Measurements from ENCODE around the gene NFATC1. TPM values are rescaled to one million over a fixed set of nuclear protein-coding genes. Genes with fewer than 3 reads are reported as not detected.

The NFATC1 gene
- total RNA-seq, 1 donor from 2014 or later = 6.1 TPM

DNA sequence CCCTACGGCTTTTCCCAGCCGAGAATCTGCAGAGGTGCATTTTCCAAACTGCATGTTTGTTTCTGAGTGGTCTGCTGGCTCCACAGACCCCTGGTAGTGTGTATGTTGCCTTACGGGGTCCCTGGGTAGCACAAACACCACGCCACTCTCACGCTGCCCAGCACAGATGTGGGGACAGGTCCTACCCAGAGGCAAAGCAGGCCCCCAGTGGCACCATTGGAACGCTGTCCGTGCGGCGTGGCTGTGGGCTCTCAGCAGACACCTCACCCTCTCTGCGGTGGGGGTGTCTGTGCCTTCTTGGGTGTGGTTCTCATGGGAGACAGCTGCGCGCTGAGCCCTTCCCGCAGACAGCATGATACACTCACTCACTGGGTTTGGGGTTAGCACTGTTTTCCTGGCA lies 137.4 kb downstream of the NFATC1 start:
- DNase-seq (ENCODE audit: extremely low spot score, unreplicated experiment) = no peak
- TF ChIP-seq, protein P1, sequence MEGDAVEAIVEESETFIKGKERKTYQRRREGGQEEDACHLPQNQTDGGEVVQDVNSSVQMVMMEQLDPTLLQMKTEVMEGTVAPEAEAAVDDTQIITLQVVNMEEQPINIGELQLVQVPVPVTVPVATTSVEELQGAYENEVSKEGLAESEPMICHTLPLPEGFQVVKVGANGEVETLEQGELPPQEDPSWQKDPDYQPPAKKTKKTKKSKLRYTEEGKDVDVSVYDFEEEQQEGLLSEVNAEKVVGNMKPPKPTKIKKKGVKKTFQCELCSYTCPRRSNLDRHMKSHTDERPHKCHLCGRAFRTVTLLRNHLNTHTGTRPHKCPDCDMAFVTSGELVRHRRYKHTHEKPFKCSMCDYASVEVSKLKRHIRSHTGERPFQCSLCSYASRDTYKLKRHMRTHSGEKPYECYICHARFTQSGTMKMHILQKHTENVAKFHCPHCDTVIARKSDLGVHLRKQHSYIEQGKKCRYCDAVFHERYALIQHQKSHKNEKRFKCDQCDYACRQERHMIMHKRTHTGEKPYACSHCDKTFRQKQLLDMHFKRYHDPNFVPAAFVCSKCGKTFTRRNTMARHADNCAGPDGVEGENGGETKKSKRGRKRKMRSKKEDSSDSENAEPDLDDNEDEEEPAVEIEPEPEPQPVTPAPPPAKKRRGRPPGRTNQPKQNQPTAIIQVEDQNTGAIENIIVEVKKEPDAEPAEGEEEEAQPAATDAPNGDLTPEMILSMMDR (conservative IDR thresholded peaks at IDR 0.05) = no peak
- H3K9me3 Mint-ChIP-seq = peaks cover 6% of the 10 kb centered on the region
- H3K27ac Mint-ChIP-seq = no peak overlapping the region
- peaks cover 39% of the 10 kb centered on the region for H3K27me3 Mint-ChIP-seq
- no peak overlapping the region for H3K4me3 Mint-ChIP-seq
- no peaks in the 10 kb centered on the region for H3K4me1 Mint-ChIP-seq (ENCODE audit: unreplicated experiment)
- no peaks in the 10 kb centered on the region for H3K36me3 Mint-ChIP-seq

DNA sequence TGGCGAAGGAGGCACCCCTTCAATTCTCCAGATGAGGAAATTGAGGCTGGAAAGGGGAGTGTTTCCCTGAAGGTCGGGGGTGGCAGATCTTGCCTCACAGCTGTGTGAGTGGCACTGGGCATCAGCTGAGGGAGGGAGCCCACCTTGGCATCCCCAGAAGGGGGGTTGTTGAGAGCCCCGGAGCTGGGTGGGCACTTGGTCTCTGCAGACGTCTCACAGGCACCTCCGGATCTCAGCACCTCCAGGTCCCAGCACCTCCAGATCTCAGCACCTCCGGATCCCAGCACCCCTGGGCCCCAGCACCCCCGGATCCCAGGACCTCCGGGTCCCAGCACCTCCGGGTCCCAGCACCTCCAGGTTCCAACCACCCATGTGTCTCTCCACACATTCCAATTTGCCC lies 137.9 kb downstream of the NFATC1 start:
- no peak overlapping the region for H3K27ac Mint-ChIP-seq
- no peak for DNase-seq (ENCODE audit: extremely low spot score, unreplicated experiment)
- H3K4me3 Mint-ChIP-seq = no peak overlapping the region
- H3K27me3 Mint-ChIP-seq = peaks cover 40% of the 10 kb centered on the region
- no peaks in the 10 kb centered on the region for H3K4me1 Mint-ChIP-seq (ENCODE audit: unreplicated experiment)
- TF ChIP-seq, protein P1 (conservative IDR thresholded peaks at IDR 0.05) = no peak
- H3K9me3 Mint-ChIP-seq = peaks cover 7% of the 10 kb centered on the region
- no peaks in the 10 kb centered on the region for H3K36me3 Mint-ChIP-seq

DNA sequence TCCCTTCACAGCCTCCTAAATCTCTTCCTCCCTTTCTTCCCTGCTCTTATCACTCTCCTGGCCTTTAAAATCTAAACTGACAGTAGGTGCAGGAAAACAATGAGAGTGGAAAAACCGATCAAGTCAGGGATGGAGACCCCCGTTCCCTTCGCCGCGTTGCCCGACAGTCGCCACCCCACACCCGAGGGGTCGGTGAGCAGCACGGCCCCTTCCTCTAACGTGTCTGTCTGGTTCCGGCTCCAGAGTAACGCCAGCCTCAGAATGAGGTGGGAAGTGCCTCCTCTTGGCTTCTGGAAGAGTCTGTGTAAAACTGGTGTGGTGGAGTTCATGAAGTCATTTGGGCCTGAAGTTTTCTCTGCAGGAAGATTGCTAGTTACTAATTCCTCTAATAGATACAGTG lies 138.6 kb downstream of the NFATC1 start:
- TF ChIP-seq, protein P1 (conservative IDR thresholded peaks at IDR 0.05) = no peak
- no peaks in the 10 kb centered on the region for H3K36me3 Mint-ChIP-seq
- peaks cover 40% of the 10 kb centered on the region for H3K27me3 Mint-ChIP-seq
- H3K27ac Mint-ChIP-seq = no peak overlapping the region
- no peak for DNase-seq (ENCODE audit: extremely low spot score, unreplicated experiment)
- H3K4me3 Mint-ChIP-seq = no peak overlapping the region
- H3K4me1 Mint-ChIP-seq (ENCODE audit: unreplicated experiment) = no peaks in the 10 kb centered on the region
- peaks cover 15% of the 10 kb centered on the region for H3K9me3 Mint-ChIP-seq

DNA sequence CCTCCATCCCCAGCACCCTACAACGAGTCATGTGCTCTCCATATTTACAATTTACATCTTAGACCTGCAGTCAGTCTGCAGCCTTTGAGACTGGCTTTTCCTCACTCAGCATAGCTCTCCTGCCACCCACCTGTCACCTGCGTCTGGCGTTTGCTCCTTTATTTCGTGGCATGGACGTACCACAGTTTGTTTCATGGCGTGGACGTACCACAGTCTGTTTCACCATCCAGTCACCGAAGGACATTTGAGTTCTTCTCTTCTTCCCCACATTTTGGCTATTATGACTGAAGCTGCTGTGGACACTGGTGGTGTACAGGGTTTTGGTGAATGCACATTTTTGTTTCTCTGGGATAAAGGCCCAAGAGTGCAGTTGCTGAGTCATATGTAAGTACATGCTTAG lies 142.0 kb downstream of the NFATC1 start:
- DNase-seq (ENCODE audit: extremely low spot score, unreplicated experiment) = no peak
- Mint-ChIP-seq H3K4me1 (ENCODE audit: unreplicated experiment) (no peaks in the 10 kb centered on the region), H3K27me3 (peaks cover 38% of the 10 kb centered on the region), H3K27ac (no peak overlapping the region), H3K36me3 (no peaks in the 10 kb centered on the region), H3K4me3 (no peak overlapping the region), H3K9me3 (peaks cover 19% of the 10 kb centered on the region)
- TF ChIP-seq, protein P1 (conservative IDR thresholded peaks at IDR 0.05) = no peak

DNA sequence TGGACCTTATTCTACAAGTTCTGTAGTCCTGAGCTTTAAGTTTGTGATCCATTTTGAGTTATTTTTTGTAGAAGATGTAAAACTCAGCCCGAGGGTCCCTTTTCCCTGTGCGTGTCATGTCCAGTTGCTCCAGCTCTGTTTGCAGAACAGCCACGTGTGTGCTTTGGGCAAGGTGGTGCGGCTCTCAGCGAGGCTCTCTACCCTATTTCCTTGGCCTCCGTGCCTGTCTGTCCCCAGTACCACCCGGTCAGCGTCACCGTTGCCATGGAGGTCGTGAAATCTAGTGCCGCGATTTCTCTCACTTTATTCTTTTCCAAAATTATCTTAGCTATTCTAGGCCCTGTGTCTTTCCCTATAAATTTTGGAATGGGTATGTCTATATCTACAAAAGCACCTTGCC lies 142.9 kb downstream of the NFATC1 start:
- Mint-ChIP-seq H3K4me3 (no peak overlapping the region), H3K27ac (no peak overlapping the region), H3K9me3 (peaks cover 19% of the 10 kb centered on the region), H3K36me3 (no peaks in the 10 kb centered on the region), H3K27me3 (peaks cover 38% of the 10 kb centered on the region), H3K4me1 (ENCODE audit: unreplicated experiment) (no peaks in the 10 kb centered on the region)
- TF ChIP-seq, protein P1 (conservative IDR thresholded peaks at IDR 0.05) = no peak
- no peak for DNase-seq (ENCODE audit: extremely low spot score, unreplicated experiment)

All from type B pancreatic cell (in vitro differentiated cells).